NCI-H1048 (cell line): Measurements from ENCODE around the gene ITPRIPL2.

Experiments
- DNase-seq: peaks from one replicate; lab custom pipeline; 2025; lab: John Stamatoyannopoulos, UW

Gene ITPRIPL2

GRCh38 chr16:19142939-19143598 lies 29.3 kb downstream of the ITPRIPL2 start:
- DNase-seq = no peak

GRCh38 chr16:19143599-19143956 lies 29.8 kb downstream of the ITPRIPL2 start:
- no peak for DNase-seq

GRCh38 chr16:19145010-19145409 lies 31.2 kb downstream of the ITPRIPL2 start:
- DNase-seq = no peak

DNA sequence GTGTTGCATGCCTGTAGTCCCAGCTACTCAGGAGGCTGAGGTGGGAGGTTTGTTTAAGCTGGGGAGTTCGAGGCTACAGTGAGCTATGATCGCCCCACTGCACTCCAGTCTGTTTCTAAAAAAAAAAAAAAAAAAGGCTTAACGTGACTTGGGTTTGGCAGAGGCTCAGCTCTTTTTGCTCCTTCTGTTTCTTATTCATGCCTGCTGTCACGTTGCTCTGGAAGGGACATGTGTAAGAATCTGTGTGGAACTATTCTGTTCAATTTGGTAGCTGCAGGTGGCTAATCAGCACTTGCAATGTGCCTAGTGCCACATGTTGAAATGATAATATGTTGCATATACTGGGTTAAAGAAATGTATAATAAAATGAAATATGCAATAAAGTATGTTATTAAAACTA lies 33.4 kb downstream of the ITPRIPL2 start:
- DNase-seq = no peak

DNA sequence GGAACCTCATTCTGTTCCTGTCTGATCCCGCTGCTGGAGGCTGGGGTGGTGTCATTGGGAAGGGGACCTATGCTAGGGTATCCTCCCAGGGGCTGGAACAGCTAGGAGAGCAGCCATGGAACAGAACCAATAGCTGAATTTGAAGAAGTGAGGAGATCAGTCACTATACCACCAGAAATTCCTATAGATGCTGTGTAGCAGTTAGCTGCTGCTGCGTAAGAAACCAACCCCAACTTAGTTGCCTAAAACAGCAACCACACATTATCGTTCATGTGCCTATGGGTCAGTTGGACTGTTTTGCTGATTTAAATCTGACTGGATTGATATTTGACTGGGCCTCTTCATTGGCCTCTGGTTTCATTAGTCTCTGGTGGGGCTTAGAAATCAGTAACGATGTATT lies 33.9 kb downstream of the ITPRIPL2 start:
- DNase-seq = no peak

GRCh38 chr16:19148189-19148588 lies 34.4 kb downstream of the ITPRIPL2 start:
- DNase-seq = no peak

- no peak for DNase-seq
These were observed 37.5 kb downstream of the ITPRIPL2 start for GRCh38 chr16:19151310-19151709.

DNA sequence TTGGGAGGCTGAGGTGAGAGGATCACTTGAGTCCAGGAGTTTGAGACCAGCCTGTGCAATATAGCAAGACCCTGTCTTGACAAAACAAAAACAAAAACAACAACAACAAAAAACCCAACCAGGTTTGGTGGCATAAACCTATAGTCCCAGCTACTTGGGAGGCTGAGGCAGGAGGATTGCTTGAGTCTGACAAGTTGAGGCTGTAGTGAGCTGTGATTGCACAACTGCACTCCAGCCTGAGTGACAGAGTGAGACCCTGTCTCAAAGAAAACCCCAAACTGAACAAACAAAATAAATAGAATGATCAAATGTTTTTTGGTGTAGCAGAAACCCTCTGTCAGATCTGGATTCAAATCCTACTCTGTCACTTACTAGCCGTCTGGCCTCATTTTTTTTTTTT lies 38.3 kb downstream of the ITPRIPL2 start:
- DNase-seq = no peak

DNA sequence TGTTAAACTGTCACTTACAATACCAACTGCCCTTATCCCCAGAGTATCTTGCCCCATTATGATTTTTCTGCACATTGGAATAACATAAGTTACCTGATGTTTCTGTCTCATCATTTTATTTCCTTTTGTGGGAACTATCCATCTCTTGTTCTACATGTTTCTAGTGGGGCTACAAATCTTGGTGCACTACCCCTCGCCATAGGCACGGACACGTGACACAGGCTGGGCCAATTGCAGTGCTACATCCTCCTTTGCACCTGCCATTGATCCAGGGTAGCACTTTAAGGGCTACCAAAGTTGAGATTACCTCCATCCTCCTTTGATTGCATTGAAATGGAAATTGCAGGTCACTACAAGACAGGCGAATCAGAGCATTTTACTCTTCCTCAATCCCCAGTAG lies 40.1 kb downstream of the ITPRIPL2 start:
- no peak for DNase-seq

DNA sequence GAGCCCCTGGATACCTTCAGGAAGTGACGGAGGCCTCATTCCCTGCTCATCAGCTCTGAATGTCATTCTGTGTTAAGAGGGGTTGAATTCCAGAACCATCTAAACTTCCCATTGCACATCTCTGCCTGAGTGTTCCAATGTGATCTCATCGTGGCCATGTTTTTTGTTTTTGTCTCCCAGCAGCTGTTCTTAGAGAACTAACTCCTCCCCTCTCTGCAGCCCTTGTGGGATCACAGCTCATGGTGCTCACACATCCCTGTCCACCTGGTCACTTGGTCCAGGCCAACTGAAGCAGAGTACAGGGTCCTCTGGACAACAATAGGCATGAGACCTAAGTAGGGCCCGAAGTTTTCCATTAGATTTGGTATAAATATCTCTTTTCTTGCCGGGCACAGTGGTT lies 48.3 kb downstream of the ITPRIPL2 start:
- DNase-seq = no peak

DNA sequence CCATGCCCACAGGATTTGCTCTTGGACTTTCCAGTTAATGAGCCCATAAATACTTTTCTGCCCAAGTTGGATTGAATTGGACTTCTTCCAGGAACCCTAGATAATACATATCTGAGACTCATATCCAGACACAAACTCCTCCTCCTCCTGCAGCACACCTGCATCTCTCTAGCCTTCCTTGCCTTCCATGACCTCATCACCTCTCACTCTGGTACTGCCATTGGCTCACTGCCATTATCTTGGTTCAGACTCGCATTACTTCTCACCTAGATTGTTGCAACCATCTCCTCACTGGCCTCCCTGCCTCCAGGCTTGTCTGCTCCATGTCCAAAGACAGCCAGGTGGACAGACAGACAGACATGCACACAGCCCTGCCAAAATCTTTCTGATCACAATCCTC lies 49.5 kb downstream of the ITPRIPL2 start:
- DNase-seq = no peak

DNA sequence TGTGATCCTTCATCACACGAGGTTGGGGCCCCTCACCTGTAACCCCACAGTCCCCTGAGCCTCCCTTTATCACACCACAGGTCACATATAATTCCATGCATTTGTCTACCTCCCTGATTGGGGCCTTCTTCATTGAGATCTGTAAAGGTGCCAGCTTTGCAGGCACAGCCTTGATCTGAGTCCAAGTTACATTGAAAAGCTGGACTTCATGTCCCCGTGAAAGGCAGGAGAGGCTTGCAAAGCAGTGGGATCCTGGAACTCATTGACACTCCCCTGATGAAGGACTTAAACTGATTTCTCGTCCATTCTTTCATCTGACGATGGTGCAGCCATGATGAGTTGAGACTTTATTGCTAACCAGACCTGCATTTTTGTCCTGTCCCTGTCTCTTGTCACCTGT lies 50.5 kb downstream of the ITPRIPL2 start:
- DNase-seq = no peak

DNA sequence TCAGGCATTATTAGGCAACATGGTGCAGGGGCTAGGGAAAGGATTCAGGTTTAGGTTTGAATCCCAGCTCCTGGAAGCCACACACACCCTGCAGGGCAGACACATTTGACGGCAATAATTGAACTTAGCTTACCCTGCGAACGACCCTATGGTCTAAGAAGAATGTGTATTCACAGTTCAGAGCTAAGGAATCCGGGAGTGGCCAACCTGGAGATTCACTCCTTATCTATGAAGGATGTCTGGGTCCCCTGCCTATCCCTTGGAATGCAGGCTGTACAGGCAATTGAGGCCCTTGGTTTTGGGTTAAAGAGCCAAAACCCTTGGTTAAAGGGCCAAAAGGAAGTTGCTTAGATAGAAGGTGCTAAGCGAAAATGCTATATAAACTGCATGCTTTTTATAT lies 51.3 kb downstream of the ITPRIPL2 start:
- no peak for DNase-seq

- DNase-seq = no peak
These were observed 52.7 kb downstream of the ITPRIPL2 start for GRCh38 chr16:19166500-19166899.

GRCh38 chr16:19167710-19168370 lies 54.1 kb downstream of the ITPRIPL2 start, which contains the start of gene SYT17:
Gene SYT17 (plus strand): TSS chr16:19168240. CDS start chr16:19168647, 407 bp downstream.
- no peak for DNase-seq

DNA sequence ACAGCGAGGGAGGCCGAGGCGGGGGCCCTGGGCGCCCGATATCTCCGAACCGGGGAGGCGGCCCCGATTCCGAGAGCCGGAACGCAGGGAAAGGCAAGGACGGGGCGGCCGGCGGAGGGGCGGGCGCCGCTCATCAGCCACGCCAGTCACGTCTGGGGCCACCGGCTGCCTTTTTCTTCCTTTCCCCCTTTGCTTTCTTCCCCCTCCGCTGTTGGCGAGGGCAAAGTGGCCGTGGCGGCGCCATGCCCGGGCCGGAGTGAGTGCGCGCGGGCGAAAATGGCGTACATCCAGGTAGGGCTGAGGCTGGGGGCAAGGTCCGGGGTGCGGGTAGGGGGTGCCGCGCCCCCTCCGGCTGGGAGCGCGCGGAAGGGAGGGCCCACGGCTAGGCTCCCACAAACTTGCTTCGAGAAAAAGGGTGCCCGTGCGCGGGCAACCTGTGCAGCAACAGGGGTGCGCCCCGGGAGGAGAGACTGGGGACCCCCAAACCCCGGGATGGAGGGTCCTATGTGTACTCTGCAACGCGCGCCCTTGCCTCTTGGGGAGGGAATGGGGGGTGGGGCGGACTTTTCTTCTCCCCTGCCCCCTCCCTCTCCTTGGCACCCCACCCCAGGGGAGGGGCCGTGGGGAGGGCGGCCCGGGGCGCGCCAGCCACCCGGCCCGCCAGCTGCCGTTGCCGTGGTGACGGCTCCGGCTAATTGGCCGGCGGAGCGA lies 54.8 kb downstream of the ITPRIPL2 start:
- no peak for DNase-seq

GRCh38 chr16:19169082-19169639 lies 55.4 kb downstream of the ITPRIPL2 start:
- DNase-seq = no peak

GRCh38 chr16:19170043-19170655 lies 56.4 kb downstream of the ITPRIPL2 start:
- no peak for DNase-seq
